GM23338 (cell line): ENCODE results near the gene ADAMTSL2. TPM values are rescaled to one million over a fixed set of nuclear protein-coding genes. Genes with fewer than 3 reads are reported as not detected.

Experiments used
- ATAC-seq: fragments of 200-7000 bp; cut with Tn5 transposase; 3 replicates; pipeline ENCODE4 v1.9.1; 2020
- DNase-seq: peaks from one replicate; pipeline ENCODE4 v3.0.0-alpha.2; 2015; ENCODE audit warnings: low spot score
- H2AFZ ChIP-seq: fragments of 200-600 bp; sonication (generic); 2 replicates; pipeline ENCODE4 v1.8.0; 2016; ENCODE audit warnings: antibody characterized with exemption, mild to moderate bottlenecking, moderate library complexity
- H3F3A ChIP-seq: fragments of 200-600 bp; sonication (generic); replicated peaks from 2 replicates; pipeline ENCODE4 v1.8.0; 2017; ENCODE audit warnings: antibody characterized with exemption, mixed run types, low read depth
- H3K27ac ChIP-seq: fragments of 200-600 bp; sonication (generic); 2 replicates; pipeline ENCODE4 v1.6.1; 2016; ENCODE audit warnings: low read depth
- H3K27me3 ChIP-seq: fragments of 200-600 bp; sonication (generic); 2 replicates; pipeline ENCODE4 v1.8.0; 2016; ENCODE audit warnings: mild to moderate bottlenecking, mixed run types, moderate library complexity; ENCODE audit not compliant: insufficient read depth
- H3K36me3 ChIP-seq: fragments of 200-600 bp; sonication (generic); 2 replicates; pipeline ENCODE4 v1.8.0; 2016; ENCODE audit warnings: mild to moderate bottlenecking; ENCODE audit not compliant: insufficient read depth
- H3K4me1 ChIP-seq: fragments of 200-600 bp; sonication (generic); 2 replicates; pipeline ENCODE4 v1.8.0; 2016; ENCODE audit warnings: mild to moderate bottlenecking, moderate library complexity; ENCODE audit not compliant: insufficient read depth
- H3K4me2 ChIP-seq: fragments of 200-600 bp; sonication (generic); 2 replicates; pipeline ENCODE4 v1.7.1; 2017; ENCODE audit warnings: mixed run types
- H3K4me3 ChIP-seq: fragments of 200-600 bp; sonication (generic); 2 replicates; pipeline ENCODE4 v1.6.1; 2016; ENCODE audit warnings: mixed run types
- H3K79me2 ChIP-seq: fragments of 200-600 bp; sonication (generic); replicated peaks from 2 replicates; pipeline ENCODE4 v1.8.0; 2017; ENCODE audit warnings: mild to moderate bottlenecking; ENCODE audit not compliant: insufficient read depth
- H3K9me2 ChIP-seq: fragments of 200-600 bp; sonication (generic); 2 replicates; pipeline ENCODE4 v1.8.0; 2017; ENCODE audit not compliant: insufficient read depth
- H4K20me1 ChIP-seq: fragments of 200-600 bp; sonication (generic); replicated peaks from 2 replicates; pipeline ENCODE4 v1.8.0; 2017; ENCODE audit warnings: mild to moderate bottlenecking; ENCODE audit not compliant: insufficient read depth
- H3K27ac Mint-ChIP-seq: 2 replicates; pipeline ENCODE4 v1.8.0; 2020; ENCODE audit warnings: inconsistent platforms, mild to moderate bottlenecking, moderate library complexity, mixed read lengths
- H3K27me3 Mint-ChIP-seq: 3 replicates; pipeline ENCODE4 v1.8.0; 2022; ENCODE audit warnings: low read depth, mild to moderate bottlenecking, moderate library complexity, mixed read lengths, inconsistent platforms; ENCODE audit not compliant: insufficient read depth, poor library complexity
- H3K36me3 Mint-ChIP-seq: 3 replicates; pipeline ENCODE4 v1.8.0; 2021; ENCODE audit warnings: low read depth, mild to moderate bottlenecking, inconsistent platforms, moderate library complexity, mixed read lengths
- H3K4me1 Mint-ChIP-seq: 3 replicates; pipeline ENCODE4 v1.8.0; 2020; ENCODE audit warnings: mild to moderate bottlenecking, inconsistent platforms, mixed read lengths
- H3K4me3 Mint-ChIP-seq: 3 replicates; pipeline ENCODE4 v1.8.0; 2021; ENCODE audit warnings: moderate library complexity, mild to moderate bottlenecking, inconsistent platforms, mixed read lengths
- H3K9me3 Mint-ChIP-seq: 3 replicates; pipeline ENCODE4 v1.8.0; 2020; ENCODE audit warnings: moderate library complexity, mild to moderate bottlenecking, inconsistent platforms, mixed read lengths
- CREB1 ChIP-seq: fragments of 250-450 bp; sonication (Bioruptor Pico); IDR thresholded peaks from 2 replicates; pipeline ENCODE4 v1.5.0; 2020; ENCODE audit warnings: low read depth, mild to moderate bottlenecking, moderate library complexity
- EZH2 ChIP-seq: fragments of 200-600 bp; sonication (generic); IDR thresholded peaks from one replicate; pipeline ENCODE4 v1.8.0; 2017; ENCODE audit warnings: antibody characterized with exemption, mild to moderate bottlenecking, low read depth; ENCODE audit not compliant: unreplicated experiment
- EZH2phosphoT487 ChIP-seq: fragments of 200-600 bp; sonication (generic); IDR thresholded peaks from one replicate; pipeline ENCODE4 v1.8.1; 2018; ENCODE audit warnings: antibody characterized with exemption; ENCODE audit not compliant: unreplicated experiment
- JUNB ChIP-seq: IDR thresholded peaks from one replicate; pipeline ENCODE4 v1.6.1; 2016; ENCODE audit warnings: antibody characterized with exemption; ENCODE audit not compliant: unreplicated experiment
- POLR2AphosphoS5 ChIP-seq: IDR thresholded peaks from 2 replicates; pipeline ENCODE4 v1.6.1; 2016; ENCODE audit warnings: antibody characterized with exemption, low read depth
- ZNF114 ChIP-seq: fragments of 250-450 bp; sonication (Bioruptor Pico); IDR thresholded peaks from 2 replicates; pipeline ENCODE4 v1.5.0; 2020; ENCODE audit warnings: mild to moderate bottlenecking, moderate library complexity
- ZNF331 ChIP-seq: fragments of 250-450 bp; sonication (Bioruptor Pico); IDR thresholded peaks from 2 replicates; pipeline ENCODE4 v1.5.0; 2020; ENCODE audit warnings: low read depth, mild to moderate bottlenecking, moderate library complexity
- polyA plus RNA-seq: library from polyadenylated mRNA; unstranded; fragments of >200 nt; fragmentation: Nextera tagmentation; extraction: Ambion mirVana; gene quantifications from 2 replicates; pipeline ENCODE4 v1.2.1, GENCODE V29; 2016
- total RNA-seq: library from RNA; depleted of rRNA; stranded (reverse); fragments of >200 nt; shearing (Covaris generic); gene quantifications from 2 replicates; pipeline ENCODE4 v1.2.3, GENCODE V29; 2014
- TF ChIP-seq, protein P1 (sequence below): IDR thresholded peaks from 2 replicates; pipeline ENCODE4 v1.6.1; 2016; ENCODE audit warnings: antibody characterized with exemption
- TF ChIP-seq, protein P2 (sequence below), 2 experiments: fragments of 200-600 bp in 1 of 2; sonication (generic) in 1 of 2; conservative IDR thresholded peaks; 2 replicates each; pipeline versions ENCODE4 v1.5.1 to v1.6.1; 2016 to 2017; ENCODE audit warnings: antibody characterized with exemption in 2 of 2, low read depth in 2 of 2, mild to moderate bottlenecking in 2 of 2, moderate library complexity in 1 of 2
- TF ChIP-seq, protein P3 (sequence below): IDR thresholded peaks from one replicate; pipeline ENCODE4 v1.6.1; 2018; ENCODE audit warnings: antibody characterized with exemption; ENCODE audit not compliant: unreplicated experiment

The ADAMTSL2 gene
- total and polyA plus RNA-seq, 2 experiments from 2014 or later = 0.15 to 0.66 TPM

DNA sequence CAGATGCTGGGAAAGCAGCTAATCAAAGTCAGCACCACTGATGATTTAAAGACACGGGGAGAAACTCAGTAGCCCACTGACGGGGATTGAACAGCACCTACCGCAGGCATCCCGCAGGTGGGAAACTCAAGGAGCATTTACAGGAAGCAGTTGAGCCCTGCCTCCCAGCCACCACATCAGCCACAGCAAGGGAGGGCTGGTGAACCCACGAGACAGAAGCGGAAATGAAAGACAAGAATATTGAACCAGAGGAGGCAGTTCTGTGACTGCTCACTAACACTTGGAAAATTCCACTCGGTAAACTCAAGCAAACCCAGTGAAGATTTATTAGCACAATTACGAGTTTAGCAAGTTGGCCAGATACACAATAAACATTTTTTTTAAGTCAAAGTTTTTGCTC lies 85.3 kb downstream of the ADAMTSL2 start (continued):
- TF ChIP-seq, protein P1, sequence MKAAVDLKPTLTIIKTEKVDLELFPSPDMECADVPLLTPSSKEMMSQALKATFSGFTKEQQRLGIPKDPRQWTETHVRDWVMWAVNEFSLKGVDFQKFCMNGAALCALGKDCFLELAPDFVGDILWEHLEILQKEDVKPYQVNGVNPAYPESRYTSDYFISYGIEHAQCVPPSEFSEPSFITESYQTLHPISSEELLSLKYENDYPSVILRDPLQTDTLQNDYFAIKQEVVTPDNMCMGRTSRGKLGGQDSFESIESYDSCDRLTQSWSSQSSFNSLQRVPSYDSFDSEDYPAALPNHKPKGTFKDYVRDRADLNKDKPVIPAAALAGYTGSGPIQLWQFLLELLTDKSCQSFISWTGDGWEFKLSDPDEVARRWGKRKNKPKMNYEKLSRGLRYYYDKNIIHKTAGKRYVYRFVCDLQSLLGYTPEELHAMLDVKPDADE = no peak
- TF ChIP-seq EZH2 (no peak), CREB1 (CRISPR knock-in tag) (no peak), ZNF331 (CRISPR knock-in tag) (no peak), POLR2AphosphoS5 (no peak)

DNA sequence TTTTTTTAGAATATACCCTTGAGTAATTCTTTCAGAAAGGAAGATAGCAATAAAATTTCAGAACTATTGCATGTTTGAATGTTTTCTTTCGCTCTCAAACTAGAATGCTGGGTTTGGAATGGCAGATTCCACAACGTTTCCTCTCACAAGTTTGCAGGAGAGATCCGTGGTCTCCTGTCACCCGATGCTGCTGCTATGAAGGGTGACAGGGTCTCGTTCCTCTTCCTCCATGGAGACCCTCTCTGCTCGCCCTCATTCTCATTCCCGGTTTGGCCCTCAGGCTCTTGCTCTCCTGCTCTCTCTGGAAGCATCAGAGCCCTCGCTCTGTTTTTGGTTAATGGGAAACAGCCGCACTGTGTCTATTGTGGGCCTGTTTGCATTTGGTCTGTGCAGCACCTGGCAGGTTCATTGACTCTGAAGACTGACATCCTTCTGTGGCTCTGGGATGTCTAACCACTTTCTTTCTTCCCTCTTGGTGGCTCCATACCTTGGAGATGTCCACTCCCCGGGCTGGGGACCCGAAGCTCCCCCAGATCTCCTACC lies 87.3 kb downstream of the ADAMTSL2 start:
- no peak for ATAC-seq
- H3F3A ChIP-seq = no peaks in the 10 kb centered on the region
- peaks cover 5% of the 10 kb centered on the region; the same call in 2 of the 3 replicates for H3K4me1 Mint-ChIP-seq
- H3K4me2 ChIP-seq = no peak overlapping the region
- peaks cover 21% of the 10 kb centered on the region for H3K9me3 Mint-ChIP-seq
- no peak for DNase-seq
- H3K36me3 ChIP-seq = no peaks in the 10 kb centered on the region
- no peaks in the 10 kb centered on the region for H3K27me3 ChIP-seq
- H3K4me3 ChIP-seq = no peak overlapping the region
- no peak overlapping the region for H3K4me3 Mint-ChIP-seq
- H3K4me1 ChIP-seq = no peaks in the 10 kb centered on the region
- H4K20me1 ChIP-seq = no peaks in the 10 kb centered on the region
- no peak overlapping the region for H2AFZ ChIP-seq
- peaks cover 9% of the 10 kb centered on the region for H3K27me3 Mint-ChIP-seq
- no peaks in the 10 kb centered on the region; the same call in 2 of the 3 replicates for H3K36me3 Mint-ChIP-seq
- no peaks in the 10 kb centered on the region for H3K79me2 ChIP-seq
- no peak overlapping the region for H3K27ac Mint-ChIP-seq
- no peaks in the 10 kb centered on the region; the same call in 1 of the 2 replicates for H3K9me2 ChIP-seq
- H3K27ac ChIP-seq = no peak overlapping the region
- no peak for TF ChIP-seq ZNF331 (CRISPR knock-in tag)
- TF ChIP-seq EZH2phosphoT487 = no peak
- TF ChIP-seq, protein P2, sequence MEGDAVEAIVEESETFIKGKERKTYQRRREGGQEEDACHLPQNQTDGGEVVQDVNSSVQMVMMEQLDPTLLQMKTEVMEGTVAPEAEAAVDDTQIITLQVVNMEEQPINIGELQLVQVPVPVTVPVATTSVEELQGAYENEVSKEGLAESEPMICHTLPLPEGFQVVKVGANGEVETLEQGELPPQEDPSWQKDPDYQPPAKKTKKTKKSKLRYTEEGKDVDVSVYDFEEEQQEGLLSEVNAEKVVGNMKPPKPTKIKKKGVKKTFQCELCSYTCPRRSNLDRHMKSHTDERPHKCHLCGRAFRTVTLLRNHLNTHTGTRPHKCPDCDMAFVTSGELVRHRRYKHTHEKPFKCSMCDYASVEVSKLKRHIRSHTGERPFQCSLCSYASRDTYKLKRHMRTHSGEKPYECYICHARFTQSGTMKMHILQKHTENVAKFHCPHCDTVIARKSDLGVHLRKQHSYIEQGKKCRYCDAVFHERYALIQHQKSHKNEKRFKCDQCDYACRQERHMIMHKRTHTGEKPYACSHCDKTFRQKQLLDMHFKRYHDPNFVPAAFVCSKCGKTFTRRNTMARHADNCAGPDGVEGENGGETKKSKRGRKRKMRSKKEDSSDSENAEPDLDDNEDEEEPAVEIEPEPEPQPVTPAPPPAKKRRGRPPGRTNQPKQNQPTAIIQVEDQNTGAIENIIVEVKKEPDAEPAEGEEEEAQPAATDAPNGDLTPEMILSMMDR (conservative IDR thresholded peaks at IDR 0.05; ENCODE audit: low read depth in 2 of 2) = no peak
- no peak for TF ChIP-seq JUNB
- TF ChIP-seq POLR2AphosphoS5 = no peak
- TF ChIP-seq, protein P3, sequence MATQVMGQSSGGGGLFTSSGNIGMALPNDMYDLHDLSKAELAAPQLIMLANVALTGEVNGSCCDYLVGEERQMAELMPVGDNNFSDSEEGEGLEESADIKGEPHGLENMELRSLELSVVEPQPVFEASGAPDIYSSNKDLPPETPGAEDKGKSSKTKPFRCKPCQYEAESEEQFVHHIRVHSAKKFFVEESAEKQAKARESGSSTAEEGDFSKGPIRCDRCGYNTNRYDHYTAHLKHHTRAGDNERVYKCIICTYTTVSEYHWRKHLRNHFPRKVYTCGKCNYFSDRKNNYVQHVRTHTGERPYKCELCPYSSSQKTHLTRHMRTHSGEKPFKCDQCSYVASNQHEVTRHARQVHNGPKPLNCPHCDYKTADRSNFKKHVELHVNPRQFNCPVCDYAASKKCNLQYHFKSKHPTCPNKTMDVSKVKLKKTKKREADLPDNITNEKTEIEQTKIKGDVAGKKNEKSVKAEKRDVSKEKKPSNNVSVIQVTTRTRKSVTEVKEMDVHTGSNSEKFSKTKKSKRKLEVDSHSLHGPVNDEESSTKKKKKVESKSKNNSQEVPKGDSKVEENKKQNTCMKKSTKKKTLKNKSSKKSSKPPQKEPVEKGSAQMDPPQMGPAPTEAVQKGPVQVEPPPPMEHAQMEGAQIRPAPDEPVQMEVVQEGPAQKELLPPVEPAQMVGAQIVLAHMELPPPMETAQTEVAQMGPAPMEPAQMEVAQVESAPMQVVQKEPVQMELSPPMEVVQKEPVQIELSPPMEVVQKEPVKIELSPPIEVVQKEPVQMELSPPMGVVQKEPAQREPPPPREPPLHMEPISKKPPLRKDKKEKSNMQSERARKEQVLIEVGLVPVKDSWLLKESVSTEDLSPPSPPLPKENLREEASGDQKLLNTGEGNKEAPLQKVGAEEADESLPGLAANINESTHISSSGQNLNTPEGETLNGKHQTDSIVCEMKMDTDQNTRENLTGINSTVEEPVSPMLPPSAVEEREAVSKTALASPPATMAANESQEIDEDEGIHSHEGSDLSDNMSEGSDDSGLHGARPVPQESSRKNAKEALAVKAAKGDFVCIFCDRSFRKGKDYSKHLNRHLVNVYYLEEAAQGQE = no peak
- no peak for TF ChIP-seq EZH2
- no peak for TF ChIP-seq ZNF114 (CRISPR knock-in tag)
